Amygdala (tissue), 56 donors: ENCODE data around the gene PARD6G.

Experiments used
- DNase-seq, 56 donors: peaks; one replicate each; lab custom pipeline; 2025; lab: John Stamatoyannopoulos, UW

Gene PARD6G

DNA sequence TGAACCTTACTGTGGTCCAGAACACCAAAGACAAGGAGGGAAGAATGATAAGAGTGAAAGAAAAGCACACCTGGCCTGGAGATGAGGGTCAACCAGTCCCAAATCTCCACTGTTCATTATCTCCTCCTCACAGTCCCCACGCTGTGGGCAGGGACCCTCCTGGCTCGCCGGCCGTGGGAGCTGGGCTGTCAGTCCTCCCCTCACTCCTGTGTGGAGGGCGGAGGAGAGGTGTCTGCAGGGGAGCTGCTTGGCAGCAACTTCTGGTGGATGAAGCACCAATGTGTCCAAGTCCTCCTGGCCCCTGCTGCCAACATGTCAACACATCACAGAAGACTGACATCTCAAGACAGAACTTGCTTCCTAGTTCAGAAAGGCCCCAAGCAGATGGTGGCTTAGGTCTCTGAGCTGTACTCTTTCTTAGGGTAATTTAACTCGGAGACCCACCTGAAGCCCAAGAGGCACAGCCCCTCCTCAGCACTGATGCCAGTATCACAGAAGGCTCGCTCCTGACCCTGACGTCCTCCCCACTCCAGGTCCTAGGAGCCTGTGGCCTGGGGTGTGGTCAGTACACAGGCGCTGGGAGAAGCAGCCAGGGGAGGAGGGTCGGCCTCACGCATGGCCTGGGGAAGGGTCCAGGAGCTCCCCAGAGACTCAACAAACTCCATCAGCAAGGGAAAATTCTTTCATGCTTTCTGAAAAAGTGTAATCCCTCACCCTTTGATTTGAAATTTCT lies 54.5 kb downstream of the PARD6G start:
- DNase-seq = no peak

DNA sequence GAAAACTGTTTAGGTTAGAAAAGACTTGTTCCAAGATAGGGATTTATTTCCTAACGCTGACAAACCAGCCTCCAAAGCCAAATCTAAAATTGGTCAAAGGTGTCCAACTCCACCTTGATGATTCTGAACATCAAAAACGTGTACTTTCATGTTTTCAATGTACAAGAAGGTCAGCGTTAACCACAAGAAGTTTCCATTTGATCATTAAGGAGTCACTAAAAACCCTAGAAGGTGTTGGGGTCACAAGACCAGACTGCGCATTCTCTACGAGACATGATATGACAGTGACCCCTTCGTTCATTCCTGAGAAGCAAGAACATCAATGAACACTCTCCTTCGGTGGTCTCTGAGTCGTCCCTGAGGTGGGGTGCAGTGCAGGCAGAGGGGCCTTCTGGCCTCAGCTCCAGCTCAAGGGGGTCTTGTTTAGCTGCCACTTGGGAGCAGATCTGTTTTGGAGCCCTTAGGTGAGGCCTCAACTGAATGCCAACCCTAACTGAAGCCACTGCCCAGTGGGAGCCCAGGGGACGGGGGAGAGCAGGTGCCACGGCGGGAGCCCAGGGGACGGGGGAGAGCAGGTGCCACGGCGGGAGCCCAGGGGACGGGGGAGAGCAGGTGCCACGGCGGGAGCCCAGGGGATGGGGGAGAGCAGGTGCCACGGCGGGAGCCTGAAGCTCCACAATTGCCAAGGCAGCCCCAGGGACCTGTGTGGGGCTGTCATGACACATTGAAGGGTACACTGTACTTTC lies 55.2 kb downstream of the PARD6G start:
- DNase-seq = no peak

DNA sequence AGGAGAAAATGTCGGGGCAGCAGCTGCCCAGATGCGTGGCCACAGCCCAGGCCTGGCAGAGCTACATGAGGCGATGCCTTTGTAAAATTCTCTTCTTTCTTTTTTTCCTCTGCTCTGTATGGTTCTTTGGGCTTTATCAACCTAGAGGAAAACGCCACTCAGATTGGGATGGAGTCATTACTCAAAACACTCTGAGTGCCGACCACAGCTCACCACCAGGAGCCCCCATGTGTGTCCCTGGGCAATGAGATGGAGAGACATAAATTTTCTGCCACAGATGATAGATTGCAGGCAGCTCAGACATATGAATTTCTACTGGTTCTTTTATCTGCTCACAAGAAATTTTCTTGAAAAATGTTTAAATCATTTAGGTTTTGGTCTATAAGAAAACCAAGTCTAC lies 56.0 kb downstream of the PARD6G start:
- DNase-seq = no peak

DNA sequence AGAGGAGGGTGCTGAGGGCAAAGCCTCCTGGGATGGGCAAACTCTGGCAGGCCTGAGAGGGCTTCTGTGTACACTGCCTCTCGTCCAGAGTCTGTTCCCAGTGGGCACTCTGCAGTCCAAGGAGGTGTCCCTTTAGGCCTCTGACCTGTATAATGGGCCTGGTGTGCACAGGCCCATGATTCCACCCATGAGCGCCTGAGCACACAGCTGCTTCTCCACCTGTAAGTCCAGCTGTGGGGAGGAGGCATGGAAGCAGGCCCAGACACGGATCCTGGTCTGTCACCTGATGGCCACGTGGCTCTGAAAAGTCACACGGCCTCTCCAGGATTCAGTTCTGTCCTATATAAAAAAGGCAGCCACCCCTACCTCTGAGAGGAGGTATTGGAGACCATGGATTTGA lies 57.0 kb downstream of the PARD6G start:
- DNase-seq = no peak

DNA sequence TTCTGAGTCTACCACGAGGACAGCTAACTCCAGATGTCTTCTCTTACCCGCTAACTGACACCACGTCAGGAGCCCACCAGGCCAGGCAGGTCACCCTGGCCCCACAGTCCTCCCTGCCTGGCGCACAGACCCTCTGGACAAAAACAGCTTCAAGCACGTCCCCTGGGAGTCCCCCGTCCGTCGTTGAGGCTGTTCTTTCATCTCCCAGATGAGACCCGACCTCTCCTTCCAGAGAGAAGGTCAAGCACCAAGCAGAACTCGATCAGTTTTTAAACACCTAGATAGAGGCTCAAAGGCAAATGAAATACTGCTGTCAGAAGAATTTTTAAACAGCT lies 57.8 kb downstream of the PARD6G start:
- DNase-seq = no peak

DNA sequence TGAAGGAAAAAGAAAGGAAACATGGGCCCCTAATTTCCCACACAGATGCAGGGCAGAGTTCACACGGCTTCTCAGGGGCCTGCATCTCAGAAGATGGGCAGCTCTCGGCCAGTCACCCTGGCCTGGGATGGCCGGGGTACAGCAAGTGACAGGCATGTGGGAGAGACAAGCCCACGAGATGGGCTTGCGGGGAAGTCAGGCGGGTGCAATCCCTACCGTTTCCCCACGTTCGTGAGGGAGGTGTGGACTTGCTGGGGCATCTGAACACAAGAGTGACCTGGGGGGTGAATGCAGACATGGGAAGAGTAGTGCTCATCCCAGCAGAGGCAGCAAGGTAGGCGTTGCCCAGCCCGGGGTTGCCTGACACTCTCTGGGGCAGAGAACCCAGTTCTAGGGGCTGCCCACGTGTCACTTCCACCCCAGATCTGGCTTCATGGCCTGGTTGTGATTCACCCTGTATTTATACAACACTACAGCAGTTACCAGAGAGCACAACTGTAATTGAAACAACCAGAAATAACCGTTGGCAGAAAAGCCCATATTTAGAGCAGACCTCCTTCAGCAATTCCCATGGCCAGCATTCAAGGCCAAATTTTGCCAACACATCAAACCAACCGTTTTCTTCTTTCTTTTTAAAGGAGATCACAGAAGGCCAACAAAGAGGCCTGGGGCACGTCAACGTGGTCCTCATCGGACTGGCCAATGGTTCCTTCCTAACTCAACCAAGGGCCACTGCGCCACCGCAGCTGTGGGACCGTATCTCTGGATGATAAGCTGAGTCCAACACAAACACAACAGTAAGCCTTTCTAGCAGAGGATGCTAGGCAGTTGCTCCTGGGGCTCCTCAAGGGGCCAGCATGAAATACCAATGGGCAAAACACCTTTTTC lies 58.4 kb downstream of the PARD6G start:
- DNase-seq = no peak

DNA sequence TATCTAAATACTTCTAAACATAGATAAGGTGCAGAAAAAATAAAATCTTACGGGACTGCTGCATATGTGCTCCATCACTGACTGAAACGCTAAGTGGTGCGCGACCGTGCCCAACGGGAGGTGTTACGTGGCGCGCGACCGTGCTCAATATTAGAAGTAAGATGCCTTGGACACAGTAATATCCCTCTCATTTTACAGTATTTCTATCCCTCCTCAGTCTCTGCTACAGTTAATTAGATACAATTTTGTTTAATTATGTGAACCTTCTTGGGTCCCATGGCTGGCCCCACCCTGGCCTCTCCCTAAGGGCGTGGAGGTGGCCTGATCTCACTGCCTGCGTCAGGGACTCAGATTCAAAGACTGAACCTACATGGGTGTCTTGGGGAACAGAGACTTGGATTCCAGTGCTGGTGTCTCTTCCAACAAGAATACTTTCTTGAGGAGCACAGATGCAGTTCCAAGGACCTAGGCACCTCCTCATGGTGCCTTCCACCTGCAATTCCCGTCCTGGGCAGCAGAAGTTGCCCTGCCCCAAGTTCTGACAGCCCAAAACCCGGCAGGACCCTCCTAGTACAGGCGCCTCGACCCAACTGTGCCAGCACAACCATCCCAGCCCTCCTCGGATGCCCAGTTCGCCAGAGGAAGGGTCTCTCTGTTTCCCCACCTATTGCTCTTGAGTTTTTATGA lies 59.2 kb downstream of the PARD6G start:
- DNase-seq = no peak

DNA sequence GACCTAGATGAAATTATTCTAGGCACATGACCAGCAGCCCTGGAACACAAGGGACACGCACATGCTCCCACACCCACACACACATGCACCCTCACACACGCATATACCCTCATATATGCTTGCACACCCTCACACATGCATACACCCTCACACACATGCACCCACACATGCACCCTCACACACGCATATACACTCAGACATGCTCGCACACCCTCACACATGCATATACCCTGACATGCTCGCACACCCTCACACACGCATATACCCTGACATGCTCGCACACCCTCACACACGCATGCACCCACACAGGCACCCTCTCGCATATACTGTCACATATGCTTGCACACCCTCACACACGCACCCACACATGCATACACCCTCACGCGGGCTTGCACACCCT lies 61.8 kb downstream of the PARD6G start:
- no peak for DNase-seq

DNA sequence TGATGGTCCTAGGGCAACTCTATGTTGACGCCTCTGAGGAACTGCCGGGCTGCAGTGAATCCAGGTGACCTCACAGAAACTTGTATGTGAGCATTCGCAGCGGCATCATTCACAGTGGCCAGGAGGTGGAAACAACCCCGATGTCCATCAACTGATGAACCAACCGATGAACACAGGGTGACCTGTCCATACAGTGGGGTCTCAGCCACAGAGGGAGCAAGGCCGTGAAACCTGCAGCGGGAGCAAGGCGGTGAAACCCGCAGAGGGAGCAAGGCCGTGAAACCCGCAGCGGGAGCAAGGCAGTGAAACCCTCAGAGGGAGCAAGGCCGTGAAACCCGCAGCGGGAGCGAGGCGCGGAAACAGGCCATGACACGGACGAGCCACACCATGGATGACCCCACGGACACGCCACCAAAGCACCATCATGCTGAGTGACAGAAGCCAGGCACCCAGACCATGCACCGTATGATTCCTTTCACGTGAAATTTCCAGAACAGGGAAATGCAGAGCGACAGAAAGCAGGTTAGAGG lies 63.0 kb downstream of the PARD6G start:
- DNase-seq = no peak

DNA sequence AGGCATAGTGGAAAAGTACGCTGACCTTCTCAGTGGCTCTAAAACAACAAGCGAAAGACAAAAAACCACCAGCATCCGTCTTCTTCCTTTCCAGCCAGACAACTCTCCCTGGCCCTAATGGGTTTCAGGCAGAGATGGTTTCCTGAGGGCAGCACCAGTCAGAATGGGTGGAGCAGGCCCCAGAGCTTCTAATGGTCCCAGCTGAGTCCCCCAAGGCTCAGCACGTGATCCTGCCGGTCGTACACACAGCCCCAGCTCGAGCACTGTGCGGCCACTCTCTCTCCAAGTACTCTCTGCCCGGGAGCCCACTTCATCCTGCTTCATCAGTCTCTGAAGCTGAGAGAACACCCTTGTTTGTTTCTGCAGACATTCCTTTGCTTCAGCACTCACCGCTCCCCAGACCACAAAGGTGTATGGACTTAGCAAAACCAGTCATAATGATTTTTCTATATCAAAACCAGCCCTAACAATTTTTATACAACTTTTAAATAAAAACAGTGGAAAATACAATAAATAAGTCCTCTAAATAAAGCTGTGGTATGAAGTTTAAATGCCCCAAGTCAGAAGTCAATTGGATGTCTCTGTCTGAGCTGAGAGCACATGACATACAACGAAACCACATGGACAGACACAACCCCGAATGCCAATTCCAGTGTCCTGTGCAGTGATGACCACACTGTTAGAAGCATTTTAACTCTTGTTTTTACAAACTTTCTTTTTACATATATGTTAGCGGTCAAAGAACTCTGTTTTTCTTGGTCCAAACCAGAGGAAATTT lies 63.9 kb downstream of the PARD6G start:
- no peak for DNase-seq

DNA sequence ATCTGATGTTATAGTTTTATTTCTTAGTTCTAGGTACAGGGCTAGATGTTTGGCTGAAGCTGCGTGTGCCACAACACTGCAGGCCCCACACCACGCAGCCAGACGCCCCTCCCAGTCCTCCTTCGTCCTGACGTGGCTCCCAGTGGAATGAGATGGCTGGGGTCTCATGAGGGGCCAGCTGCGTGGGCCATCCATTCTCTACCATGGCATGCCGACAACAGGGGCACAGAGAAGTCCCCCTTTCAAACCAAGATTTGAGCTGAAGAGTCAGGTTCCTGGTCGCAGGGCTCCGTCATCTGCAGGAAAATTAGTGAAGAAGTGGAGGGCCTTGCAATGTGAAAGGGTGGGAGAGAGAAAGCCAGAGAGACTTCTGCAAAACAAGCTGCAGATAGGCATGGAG lies 64.5 kb downstream of the PARD6G start:
- DNase-seq = no peak

DNA sequence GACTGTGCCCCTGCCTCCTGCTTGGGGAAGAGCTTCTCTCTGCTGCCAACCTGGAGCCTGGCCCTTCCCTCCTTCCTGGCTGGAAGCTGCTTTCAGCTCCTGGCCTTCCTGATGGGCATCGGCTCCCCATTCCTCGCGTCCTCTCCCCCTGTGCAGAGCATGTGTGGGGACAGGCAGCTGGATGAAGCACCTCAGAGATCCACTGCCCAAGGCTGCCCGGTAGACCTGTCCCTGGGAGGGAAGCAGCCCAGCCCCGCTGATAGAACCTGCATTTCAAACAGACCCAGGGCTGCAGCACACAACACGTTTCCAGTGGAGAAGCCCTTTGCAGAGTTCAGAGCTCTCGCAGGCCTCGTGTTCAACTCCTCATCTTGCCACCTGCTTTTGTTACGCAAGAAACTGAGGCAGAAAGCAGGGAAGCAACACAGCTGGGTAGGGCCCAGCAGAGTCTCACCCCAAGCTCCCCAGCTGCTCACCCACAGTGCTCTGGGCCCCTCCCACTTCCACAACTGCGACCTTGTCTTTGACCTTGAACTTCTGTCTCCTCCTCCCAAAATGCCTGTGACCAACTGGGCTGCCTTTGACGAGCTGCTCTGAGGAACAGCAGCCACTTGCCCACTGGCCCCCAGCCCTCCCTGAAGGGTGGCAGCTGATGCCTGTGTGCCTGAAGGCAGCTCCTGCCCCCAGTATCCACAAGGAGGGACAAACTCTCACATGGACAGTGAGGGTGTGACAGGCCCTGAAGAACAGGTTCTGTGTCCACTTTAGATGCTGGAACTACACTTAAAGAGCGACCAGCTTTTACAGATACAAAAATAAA lies 65.5 kb downstream of the PARD6G start:
- DNase-seq = no peak

DNA sequence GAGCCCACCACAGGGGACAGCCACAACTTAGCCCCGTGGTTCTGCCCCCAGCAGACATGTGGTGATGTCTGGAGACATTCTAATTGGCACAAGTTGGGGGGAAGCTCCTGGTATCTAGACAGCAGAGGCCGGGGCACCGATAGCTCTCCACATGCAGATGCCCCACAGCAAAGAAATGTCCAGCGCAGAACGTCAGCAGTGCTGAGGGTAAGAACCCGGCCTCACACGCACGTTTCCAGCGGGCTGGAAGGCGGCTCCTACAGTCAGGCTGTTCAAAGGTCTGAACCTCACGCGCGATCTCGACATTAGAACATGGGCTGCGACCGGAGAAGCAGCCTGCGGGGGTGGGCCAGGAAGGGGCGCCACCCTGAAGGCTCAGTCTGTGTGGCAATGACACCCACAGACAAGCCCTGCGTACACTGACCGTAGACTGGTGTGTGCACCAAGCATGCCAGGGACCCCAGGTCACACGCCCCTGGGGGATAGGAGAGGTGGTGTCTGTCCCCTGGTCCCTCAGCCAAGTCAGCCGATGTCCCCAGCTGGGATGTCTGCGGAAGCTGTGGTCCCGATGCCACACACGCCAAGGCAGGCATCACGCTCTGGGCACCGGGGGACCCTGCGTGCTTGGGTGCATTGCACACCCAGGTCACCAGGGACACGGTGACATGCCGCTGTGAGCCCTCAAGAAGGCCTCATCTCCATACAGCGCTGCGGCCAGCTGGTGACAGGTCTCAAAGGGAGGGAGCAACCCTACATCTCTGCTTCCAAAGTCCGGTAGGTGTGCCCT lies 66.3 kb downstream of the PARD6G start:
- DNase-seq = no peak

DNA sequence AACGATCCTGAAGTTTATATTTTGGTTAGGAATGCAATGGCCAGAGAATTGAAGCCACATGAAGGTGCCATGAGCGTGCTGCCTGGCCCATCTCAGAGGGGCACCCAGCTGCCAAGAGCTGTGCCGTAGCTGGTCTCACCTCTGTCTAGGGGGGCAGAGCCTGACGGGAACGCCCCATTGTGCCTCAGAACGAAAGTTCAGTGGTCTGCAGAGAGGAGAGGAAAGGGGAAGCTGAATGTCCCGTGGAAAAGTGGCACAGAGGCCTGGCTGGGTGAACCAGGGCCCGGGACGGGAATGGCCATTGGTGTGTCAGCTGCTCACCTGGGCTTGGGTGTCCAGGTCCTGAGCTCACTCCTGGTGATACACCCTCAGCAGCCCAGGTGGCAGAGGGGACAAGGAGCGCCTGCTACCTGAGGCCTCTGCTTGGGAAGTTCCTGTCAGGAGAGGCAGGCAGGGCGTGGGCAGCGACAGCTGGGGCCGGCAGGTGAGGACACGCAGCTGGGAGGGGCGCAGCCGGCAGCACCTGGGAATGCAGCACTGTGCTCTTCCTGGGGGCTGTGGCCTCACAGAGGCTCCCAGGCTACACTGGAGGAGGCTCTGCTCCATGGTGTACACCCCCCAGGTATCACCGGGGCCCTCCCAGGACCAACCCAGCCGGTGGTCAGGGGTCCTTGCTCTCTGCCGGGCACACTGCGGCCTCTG lies 67.3 kb downstream of the PARD6G start:
- DNase-seq = peak in 2 of 56 donors; percentile 15 to 20

DNA sequence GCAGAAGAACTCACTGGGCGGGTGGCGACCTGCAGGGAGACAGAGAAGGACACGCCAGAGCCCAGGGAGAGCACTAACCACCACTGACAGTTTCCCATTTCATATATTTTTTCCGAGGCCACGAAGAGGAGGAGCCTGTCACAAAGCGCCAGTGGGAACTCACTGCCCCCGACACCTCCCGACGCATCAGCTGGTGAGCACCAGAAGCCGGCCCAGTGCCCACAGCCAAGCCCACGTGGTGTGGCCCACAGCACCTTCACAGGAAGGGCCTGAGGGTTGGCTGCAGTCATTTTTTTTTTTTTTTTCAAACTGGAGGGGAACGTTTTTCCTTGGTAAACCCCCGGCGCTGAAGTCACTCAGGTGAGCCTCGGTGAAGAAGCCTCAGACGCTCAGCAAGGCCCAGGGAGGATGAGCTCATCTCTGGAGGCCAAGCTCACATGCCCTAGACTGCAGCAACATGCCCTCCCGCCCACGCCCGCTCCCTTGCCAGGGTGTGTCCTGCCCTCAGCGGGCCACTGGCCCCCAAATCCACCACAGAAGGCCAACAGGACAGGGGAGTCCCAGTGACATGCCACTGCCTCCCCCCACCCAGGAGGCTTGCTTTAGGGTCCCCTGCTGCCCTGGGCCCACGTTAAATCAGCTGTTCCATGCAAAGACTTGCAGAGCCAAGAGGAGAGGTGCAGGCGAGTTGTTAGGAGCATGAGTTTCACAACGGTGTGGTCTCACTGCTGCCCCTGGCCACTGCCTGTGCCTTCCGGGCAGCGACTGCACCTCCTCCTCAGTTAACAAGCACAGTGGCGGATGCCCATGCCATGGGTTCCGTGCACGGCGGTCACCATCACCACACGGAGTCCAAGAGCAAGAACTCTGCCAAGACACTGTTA lies 68.1 kb downstream of the PARD6G start:
- DNase-seq = no peak

DNA sequence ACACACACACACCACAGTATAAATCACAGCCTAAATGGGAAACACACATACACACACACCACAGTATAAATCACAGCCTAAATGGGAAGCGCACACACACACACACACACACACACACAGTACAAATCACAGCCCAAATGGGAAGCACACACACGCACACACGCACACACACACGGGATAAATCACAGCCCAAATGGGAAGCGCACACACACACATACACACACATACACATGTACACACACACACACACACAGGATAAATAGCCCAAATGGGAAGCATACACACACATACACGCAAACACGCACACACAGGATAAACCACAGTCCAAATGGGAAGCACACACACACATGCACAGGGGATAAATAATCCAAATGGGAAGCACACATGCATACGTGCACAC lies 70.2 kb downstream of the PARD6G start:
- DNase-seq = no peak
